GM18519 (cell line): ENCODE measurements around the gene AQP5.
"Not testable (repeated sequence)": the region's sequence is repeated elsewhere in the genome, so short reads cannot be mapped to it uniquely, and the experiment has no call there.

Experiments used
- ATAC-seq: cut with Tn5 transposase; IDR thresholded peaks from one replicate; pipeline ENCODE4 v1.9.1; 2021; ENCODE audit warnings: mild to moderate bottlenecking, moderate library complexity; ENCODE audit not compliant: unreplicated experiment, low FRiP score

Gene AQP5

DNA sequence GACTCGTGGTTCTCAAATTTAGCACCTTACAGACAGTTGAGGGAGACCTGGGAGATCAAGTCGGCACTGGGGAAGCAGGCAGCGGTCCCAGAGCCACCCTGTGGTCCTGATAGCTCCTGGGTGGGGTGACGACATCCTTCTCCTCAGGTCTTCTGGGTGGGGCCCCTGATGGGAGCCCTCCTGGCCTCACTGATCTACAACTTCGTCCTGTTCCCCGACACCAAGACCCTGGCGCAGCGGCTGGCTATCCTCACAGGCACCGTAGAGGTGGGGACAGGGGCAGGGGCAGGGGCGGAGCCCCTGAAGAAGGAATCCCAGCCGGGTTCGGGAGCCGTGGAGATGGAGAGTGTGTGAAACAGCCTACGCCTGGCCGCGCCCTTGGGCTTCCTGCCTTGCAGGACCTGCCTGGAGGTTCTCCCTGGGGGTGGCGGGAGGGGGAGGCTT, 13.7 kb downstream of the AQP5 start:
- no peak for ATAC-seq

DNA sequence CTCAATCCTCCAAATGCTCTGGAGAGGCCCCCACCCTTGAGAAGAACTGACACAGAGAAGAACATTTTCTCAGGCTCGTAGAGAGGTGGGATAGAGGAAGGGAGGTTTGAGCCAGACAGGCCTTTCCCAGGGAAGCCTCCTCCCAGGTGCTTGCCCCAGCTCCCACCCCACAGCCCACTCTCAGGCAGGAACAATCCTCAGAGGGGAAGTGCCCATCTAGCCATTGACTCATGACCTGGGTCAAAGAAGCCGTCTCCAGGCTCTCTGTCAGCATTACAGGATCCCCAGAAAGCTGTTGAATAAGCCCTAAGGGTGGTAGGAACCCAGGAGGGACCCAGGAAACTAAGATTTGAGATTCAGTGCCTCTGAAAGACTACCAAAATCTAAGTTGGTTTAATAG, 14.9 kb downstream of the AQP5 start:
- no peak for ATAC-seq

DNA sequence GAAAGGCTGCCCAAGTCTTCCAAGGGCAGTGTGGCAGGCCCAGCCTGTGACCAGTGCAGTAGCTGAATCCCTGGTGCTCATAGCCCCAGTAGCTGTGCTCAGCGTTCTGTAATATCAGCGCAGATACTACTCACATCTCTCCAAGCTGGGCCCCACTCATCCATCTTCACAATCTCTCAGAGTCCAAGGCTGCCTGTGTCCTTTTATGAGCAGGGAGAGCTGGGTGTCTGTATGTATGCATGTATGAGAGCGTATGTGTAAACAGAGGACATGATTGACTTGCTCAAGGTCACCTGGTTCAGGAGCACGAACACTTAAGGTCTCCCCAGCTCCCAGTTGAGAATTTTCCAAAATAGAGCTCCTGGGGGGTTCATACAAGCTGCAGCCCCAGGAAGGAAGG, 16.5 kb downstream of the AQP5 start:
- no peak for ATAC-seq

DNA sequence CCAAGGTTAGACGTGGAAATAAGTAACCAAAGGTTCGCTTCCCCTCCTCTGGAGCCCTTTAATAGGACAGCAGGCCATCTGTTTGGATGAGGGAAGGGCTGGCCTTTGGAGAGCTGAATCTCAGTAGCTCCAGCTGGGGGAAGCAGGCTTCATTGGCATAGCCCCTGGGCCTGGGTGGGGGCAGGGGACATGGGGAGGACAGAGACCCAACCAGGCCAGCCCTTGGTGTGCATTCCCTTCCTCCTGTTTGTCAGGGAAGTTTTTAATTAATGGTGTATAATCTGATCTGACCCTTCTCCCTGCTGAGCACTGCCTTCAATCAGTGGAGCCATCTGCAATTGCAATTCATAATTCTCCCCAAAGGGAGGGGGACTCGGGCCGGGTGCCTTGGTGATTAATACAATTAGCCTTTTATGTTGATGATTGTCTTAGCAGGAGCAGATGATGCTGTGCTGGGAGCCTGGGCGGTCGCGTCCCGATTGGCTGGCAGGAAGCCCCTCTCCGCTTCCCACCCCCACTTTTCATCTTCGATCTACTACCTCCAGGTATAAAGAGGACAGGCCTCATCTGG, 17.4 kb downstream of the AQP5 start:
- ATAC-seq: no peak

DNA sequence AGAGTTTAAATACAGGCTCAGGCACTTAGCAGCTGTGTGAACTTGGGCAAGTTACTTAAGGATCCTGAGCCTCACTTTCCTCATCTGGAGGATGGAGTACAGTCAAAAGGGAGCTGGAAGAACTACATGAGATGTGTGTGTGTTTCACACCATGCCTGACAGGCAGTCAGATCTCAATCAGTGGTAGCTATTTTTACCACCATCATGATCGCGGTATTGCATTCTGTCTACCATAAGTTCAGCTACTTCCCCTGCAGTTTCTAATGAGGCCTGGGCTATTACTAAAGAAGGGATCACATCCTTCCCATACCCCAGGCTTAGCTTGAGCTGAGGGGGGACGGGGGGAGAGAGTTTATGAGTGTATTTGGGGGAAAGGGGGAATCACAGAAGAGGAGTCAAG, 18.1 kb downstream of the AQP5 start:
- no peak for ATAC-seq

DNA sequence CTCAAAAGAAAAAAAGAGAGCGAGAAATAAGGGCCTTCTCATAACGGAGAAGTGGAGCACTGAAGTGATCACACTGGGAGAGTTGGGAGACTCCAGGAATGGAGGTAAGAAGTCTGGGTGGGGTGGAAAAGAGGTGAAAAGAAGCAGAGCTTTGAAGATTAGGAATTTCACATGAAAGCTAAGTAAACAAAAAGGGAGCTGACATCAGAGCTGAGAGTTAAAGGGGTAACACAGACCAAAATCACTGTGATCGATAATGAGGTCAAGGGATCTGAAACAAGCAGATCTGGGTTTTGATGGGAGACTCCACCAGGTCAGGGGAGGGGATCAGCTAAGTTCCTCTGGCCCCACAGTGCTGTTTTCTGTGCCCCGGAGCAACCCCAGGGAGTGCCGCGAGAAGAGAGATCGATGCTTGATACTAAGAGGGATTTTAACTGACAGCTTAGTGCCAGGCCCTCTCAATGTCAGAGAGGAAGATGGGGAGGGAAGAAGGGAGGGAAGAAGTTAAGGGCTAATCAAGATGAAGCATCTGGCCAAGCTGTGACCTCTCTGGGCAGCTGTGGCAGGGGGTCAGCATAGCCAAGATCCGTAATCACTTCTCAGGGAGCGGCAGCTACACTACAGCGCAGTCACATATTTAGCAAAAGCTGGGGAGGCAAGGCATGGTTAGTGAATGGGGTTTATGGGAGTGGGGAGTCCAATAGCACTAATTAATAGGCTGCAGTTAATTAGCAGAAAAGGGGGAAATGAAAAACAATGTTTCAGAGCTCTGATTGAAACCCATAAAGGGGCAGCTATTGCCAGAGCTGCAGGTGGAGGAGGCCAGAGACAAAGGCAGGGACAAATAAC, 19.1 kb downstream of the AQP5 start:
- no peak for ATAC-seq

DNA sequence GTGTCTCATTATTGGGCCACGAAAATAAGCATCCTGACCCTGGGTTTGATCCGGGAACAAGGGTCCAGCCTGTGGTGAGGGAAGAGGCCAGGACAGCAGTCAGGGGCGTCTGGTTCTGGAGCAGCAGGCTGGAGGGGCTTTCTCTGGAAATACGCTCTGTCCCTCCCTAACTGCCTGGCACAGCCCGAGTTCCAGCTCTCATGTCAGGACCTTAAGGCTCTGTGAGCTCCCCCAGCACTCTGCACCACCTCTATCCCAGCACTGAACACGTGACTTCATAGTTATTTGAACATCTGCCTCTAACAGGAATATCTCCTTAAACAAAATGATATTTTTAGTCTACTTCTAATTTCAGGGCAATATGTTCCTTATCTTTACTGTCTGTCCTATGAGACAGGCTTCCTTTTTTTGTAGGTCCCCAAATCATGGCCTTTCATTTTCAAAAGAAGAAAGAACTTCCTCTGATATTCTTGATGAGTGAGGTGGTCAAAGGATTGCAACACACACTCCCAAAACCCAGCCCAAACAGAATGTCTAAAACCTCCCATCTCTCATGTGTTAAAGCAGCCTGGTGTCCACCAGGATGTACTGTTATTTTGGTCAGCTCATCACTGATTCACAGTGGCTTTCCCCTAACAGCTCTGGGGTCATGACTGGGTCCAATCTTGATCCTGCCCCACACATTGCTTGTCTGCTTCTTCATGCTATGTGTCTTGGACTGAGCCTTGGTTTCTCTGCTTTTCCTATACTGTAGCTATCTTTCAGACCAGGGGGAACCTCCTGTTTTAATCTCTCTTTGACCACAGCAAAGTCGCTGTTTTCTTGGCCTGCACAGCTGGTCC, 20.8 kb downstream of the AQP5 start:
- no peak for ATAC-seq

DNA sequence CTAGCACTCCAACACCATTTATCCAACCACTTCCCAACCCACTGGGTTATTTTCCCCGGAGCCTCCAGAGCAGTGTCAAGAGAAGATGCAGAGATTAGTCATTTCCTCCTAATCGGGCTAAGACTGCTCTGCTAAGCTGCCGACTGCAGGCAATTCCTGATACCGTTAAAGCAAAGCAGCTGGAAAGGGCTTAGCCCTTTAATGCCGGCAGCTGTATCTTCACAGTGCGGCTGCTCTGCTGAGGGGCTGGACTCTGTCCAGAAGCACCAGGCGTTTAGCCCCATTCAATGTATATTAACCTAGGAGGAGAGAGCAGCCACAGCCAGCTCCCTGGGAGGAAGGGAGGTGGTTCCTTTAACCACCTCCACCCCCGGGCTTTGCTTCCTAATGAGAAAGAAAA, 22.2 kb downstream of the AQP5 start:
- ATAC-seq: no peak

DNA sequence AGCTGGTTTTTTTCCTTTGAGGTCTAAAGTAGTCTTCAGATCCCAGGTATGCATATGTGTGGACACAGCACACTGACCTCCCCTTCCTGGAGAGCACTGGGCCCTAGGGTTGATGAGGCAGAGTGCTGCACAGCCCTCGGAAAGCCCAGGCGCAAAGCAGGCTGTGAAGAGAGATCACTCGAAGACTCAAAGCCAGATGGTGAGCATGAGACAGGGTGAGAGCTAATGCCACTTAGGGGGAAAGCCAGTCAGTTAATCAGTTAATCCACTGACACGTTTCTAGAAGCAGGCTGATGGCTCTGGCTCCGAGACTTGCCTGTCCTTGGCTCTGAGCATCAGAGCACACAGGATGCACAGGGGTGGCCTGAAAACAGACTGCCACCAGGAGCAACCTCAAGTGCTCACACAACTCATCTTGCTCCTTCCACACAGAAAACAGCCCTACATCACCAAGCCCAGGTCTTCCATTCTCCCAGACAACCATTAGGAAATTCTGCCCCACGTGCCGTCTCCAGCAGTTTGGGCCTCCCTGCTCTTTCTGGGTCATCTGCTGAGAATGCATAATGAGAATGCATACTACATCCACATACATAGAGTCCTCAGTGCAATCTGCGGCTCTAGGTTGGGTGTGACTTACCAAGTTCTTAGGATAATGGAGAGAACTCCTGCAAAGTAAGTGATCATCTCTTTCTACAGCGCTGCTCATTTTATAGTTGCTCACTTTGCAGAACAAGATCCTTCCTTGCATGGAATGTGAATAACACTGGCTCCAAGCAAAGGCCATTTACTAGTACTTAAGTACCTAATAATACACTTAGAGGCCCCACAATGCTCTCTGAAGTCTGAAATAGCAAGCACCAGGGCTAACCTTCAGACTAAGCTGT, 23.0 kb downstream of the AQP5 start:
- no peak for ATAC-seq

DNA sequence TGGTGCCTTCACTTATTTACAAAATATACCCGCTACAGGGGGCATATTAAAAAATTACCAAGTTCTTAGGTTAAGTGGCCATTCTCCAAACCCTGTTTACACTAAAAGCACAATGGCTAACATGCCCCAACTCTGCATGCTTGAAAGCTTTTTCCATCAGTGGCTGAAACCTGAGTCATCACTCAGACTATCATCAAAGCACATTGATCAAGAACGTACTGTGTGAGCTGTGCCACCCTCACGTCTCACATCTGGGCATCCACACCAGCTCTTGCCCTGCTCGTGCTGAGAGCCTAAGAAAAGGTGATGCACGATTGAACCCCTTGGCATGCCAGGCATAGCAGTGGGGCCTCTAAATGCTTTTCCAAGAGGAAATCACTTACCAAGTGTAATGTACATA, 24.3 kb downstream of the AQP5 start:
- ATAC-seq: no peak

DNA sequence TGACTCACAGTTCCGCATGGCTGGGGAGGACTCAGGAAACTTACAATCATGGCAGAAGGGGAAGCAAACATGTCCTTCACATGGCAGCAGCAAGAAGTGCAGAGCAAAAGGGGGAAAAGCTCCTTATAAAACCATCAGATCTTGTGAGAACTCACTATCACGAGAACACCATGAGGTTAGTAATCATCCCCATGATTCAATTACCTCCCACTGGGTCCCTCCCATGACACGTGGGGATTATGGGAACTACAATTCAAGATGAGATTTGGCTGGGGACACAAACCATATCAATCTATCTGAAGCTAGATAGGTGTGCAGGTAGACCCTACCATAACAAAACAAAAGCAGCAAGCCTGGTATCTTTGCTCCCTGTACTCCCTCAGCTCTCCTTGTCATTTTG, 24.8 kb downstream of the AQP5 start:
- ATAC-seq: not testable (repeated sequence)

DNA sequence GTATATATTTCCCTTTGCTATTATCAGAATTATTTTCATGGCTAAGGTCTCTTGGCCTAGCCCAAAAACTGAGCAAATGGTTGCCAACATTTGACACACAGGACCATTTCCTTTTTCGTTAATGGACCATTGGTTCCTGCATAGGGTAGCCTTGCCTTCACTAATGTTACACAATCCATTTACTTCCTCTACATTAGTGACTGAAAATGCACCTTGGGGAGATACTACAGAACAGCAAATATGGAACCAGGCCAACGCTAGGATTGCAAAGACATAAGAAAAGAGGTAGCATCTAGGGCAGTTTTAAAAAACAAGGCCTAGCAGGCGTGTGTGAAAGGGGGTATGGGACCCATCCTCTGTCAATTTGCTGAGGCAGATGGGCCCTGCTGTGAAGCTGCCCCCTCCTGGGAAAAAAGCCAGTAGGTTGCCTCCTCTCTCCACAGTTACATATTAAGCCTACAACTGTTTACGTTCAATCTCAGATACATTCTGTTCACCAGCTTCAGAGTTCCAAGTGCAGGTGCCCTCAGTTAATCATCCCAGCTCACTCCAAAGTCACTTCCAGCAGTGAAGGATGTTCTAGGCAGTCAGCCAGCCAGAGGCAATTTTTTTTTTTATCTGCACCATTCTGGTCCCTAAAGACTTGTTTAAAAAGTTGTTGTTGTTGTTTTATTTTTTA, 26.1 kb downstream of the AQP5 start:
- ATAC-seq: no peak

DNA sequence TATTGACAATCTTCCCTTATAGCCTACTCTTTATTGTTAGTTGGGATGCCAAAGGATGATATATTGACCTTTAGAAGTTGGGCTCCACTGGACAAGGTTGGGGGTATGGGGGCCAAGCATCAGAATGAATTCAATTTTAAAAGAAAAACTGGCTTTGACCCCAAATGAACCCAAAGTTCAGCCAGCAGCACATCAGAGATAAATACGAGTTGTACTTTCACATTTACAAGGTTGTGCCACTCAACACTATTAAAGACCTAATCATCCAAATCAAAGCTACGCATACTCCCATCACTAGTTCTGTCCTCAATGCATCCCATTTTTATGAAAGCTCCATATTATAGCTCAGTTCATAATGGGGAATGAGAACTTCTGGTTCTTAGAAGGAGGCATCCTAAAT, 27.7 kb downstream of the AQP5 start:
- not testable (repeated sequence) for ATAC-seq

DNA sequence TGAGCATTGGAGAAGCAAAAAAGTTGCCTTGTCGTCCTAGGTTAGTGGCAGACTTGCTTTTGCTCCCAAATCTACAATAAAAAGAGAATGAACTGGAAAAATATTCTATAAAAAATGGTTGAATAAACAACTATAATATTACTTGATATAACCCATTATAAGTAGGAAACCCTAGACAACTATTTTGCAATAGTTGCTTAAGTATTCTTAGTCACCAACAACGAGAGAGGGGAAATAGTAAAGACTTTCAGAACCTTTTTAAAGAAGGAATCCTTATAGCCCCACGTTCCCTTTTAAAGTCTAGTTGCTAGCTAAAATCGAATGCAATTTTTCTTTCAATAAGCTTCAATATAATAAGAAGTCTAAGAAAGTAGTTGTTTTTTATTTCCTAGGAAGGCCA, 28.6 kb downstream of the AQP5 start:
- ATAC-seq: no peak

DNA sequence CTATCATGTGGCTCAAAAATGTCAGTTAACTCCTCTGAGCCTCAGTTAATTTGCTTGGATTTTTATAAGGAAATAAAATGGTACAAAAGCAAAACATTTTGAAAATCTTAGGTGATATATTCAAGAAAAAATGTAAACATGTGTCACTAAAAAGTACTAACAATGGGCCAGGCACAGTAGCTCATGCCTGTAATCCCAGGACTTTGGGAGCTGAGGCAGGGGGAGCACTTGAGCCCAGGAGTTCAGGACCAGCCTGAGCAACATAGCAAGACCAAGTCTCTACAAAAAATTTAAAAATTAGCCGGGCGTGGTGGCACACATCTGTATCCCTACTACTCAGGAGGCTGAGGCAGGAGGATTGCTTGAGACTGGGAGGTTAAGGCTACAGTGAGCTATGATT, 36.8 kb downstream of the AQP5 start:
- no peak for ATAC-seq

DNA sequence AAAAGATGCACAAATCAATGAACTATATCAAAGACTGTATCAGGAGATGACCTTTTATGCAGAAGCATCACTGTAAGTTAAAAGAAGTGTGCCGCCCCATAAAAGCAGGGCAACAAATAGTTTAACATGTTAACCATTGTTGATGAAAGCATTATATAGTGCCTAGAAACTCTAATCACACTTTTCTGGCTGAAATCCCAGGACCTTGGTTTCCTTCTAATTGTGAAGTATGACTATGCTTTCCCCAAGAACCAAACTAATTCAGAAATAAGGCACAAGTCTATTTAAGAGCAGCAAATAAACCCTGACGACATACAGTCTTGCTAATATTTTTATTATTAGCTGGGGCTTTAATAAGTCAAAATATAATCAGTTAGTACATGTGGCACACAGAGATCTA, 41.9 kb downstream of the AQP5 start:
- no peak for ATAC-seq

DNA sequence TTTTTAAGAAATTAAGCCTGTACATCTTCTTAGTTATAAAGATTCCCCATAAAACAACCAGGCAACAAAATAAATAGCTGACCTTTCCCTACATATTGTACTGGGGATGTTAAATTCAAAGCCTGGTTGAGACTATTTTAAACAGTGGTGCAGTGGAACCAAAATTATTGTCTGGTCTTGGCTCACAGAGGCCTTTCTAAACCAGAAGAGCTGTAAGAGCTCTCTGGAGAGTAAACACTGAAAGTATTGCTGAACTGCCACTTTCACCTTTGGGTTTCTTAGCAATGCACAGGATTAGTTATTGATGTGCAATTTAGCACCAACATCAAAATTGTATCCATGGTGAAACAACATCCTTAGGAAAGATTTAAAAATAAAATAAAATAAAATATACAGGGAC, 43.0 kb downstream of the AQP5 start:
- ATAC-seq: no peak

DNA sequence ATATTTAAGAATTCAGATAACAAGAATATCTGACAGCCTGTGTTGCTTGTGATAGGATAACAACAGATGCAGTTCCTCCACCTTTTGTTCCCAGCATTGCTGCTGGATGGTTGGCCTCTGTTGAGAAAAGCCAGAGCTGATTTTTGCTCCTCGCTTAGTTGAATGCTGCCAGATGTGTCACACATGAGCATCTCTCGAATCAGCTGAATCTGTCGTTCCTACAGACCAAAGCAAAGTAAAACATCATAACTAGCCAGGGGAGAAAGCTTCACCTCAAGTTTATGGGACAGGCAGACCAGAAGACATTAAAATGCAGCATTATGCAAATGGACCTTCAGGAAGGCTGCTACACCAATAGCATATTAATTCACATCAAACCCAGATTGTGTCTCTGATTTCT, 43.5 kb downstream of the AQP5 start:
- ATAC-seq: no peak

DNA sequence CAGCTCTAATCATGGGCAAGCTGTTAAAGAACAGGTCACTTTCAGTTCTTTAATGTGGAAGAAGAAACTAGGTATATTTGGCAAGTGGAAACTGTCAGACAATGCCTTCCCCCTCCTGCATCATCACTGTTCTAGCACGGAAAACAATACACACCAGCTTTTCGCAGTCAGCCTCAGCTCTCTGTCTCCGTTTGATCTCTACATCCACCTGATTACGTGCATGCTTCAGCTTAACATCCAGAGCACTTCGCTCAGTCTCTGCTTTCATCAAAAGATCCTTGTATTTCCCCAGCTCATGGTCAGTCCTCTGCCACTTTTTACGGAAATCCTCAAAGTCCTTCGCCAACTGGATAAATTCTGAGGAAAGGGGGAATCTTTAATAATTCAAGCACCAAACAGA, 44.6 kb downstream of the AQP5 start:
- no peak for ATAC-seq
